ENCODE measurements around the gene BATF3. TPM values are rescaled to one million over a fixed set of nuclear protein-coding genes. Genes with fewer than 3 reads are reported as not detected.
"Not testable (repeated sequence)": the region's sequence is repeated elsewhere in the genome, so short reads cannot be mapped to it uniquely, and the experiment has no call there.

BATF3 gene
- total RNA-seq, 1 donor from 2014 or later: 0.68 TPM

DNA sequence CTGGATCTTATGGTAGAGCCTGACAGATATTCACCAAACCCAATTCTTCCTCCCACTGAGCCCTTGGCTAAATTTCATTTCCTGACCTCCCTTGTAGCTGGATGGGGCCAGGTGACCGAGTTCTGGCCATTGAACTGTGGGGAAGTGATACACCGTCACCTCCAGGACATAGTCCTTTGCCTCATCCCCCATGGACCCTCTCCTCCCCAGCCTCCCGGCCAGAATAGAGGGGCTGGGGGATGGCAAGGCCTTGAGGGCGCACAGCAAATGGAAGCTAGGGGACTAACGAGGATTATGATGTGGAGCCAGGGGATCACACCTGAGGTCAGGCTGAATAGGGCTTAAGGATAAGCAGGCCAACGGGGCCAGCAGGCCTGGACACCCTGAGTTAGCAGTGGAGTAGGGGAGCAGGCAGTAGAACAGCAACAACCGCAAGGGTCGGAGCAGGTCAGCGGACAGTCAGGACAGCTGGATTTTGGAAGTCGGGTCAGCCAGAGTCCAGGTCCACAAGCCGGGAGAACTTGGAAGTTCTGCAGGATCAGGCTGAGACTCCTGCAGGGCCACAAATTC lies 15.0 kb downstream of the BATF3 start:
- ATAC-seq: no peak

DNA sequence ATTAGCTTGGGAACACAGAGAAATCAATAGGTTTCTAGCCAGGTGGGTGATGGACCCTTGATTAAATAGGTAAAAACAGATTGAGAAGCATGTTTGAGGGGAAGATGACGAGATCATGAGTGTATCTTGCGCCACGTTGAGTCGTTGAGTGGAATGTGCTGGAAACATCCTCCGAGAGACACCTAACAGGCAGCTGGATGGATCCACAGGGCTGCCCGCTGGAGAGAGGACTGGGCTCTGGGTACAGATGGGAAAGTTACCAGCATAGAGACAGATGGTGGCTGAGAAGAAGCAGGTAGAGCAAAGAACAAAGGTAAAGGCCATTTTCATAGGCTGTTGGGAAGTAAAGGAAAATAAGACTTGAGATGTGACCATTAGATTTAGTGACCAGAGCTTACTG lies 15.6 kb downstream of the BATF3 start:
- no peak for ATAC-seq

DNA sequence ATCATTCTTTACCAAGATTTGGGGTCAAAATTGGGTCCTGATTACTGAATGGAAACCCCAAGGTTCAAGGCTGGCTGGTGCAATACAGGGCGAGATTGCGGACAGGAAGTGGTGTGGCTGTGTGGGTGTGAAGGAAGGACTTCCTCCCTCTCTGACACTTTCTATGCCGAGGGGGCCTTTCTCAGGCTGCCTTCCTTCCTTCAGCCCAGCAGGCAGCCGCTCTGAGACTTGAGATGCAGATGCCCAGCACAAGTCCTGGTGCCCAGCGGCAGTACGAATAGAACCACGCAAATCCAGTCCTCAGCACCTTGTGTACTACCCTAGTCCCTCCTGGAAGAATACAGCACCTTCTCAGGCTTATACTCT lies 16.3 kb downstream of the BATF3 start:
- ATAC-seq: peak; percentile 41

DNA sequence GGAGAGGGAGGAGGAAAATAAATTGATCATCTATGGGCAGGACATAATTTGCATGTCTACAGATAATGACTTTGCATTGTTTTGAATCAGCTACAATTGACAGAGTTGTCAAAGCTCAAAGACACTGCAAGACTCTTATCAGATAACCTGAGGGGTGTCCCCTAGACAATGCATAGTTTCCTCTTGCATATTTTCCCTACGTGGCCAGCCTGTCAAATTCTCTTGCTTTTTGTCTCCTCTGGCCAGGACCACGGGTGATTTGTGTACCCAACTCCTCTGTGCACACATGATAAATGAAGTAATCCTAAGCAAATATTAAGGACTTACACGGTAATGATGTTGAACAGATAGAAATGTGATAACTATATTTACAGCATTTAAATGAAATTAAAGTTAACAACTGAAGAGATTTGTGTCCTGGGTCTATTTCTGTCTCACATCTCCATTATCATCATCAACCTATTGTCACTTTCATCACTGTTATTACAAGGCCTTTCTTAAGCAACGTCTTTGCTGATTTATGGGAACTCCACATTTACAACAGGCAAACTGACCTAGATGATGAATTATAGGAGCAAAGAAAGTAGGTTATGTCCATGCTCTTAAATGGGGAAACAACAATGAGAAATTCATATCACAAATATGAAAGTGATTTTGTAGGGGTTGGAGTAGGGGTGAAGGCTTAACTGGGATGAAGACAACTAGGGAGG lies 18.8 kb downstream of the BATF3 start:
- no peak for ATAC-seq

DNA sequence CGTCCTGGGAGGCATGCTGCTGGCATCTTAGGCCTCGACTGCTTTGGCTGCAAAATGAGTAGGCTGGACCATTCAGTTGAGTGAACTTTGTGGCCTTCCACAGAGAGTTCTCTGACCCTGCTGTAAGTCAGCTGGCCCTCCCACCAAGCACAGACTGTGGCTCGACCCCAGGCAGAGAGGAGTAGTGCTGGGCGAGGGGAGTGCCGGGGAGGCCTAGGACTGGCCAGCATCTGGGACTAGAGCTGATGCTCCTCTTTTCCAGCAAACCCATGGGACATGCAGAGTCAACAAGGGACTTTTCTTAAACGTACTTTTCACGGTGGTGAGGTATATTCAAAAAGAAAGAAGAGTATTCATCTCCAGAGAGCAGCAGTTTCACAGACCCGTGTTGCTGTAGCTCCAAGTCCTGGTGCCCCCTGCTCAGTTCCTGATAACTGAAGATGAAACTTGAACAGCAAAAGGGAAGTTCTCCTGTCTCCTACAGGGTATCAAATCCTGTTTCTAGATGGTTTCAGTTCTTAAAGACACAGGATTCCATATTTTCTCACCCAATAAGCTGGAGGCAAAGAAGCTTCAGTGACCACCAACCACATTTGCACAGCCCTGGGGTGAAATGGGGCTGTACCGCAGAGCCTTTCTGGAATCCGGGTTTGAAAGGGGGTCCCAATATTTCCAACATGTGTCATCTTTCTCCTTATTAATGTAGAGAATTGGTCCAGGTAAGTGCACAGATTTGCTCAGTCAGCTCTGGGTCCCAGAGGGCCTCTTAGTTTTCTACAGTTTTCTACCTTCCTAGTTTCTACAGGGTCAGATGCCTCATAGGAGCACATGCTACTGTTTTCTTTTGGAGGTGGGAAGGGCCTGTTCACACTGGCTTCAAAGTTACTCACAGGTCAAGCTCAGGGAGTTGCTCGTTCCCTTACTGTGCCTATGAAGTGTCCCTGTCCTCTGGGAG lies 20.9 kb downstream of the BATF3 start:
- no peak for ATAC-seq

DNA sequence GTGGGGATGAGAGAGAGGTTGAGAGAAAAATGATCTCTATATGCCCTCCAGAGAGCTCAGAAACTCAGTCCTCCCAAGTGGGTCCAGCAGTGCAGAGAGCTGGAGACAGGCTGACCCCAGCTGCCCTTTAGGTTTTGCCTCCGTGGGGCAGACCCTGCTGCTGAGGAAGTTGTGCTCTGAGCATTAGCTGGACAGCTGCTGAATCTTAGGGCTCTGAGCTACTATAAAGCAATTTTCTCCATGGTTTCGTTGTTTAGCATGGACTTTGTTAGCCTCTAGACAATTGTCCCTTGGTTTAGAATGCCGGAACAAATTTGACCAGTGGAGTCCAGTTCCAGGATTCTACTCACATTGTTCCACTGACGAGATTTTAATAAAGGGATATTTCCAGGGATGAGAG lies 22.1 kb downstream of the BATF3 start:
- no peak for ATAC-seq

DNA sequence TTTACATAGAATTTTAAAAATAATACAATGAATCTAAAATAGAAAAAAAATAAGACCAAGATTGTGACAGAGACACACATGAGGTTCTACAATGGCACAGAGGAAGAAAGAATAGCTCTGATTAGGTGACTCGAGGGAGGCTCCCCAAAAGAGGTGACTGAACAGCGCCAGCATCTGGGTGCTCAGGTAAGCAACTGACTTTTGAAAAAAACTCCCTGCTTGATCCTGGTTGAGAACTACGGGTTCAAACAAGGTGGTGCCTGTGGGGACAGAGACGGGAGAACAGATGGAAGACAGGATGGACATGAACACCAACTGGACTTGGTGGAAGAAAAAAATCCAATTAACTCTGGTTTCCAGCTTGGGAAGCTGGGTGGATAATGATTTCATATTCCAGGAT lies 22.5 kb downstream of the BATF3 start:
- no peak for ATAC-seq

DNA sequence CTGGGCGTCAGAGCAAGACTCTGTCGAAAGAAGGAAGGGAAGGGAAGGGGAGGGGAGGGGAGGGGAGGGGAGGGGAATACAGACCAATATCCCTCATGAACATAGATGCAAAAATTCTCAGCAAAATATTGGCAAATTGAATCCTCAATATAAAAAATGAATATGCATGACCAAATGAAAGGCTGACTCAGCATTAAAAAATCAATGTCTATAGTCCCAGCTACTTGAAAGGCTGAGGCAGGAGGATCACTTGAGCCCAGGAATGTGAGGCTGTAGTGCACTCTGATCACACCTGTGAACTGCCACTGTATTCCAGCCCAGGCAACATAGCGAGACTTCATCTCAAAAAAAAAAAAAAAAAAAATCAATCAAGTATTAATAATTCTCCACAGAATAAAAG lies 24.0 kb downstream of the BATF3 start:
- ATAC-seq: no peak

DNA sequence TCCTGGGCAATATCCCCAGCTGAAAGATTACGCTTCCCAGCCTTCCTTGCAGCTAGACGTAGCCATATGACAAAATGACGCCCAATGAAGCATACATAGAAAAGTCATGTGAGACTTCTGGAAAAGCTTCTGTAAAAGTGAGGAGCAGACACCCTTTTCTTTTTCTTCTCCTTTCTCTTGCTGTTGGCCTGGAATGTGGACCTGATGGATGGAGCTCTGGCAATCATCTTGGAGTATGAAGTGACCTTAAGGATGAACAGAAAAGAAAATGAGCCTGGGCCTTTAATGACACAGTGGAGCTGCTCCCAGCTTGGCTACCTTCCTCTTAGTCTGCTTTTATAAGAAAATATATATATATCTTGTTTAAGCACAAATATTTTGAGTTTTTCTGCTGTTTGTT lies 24.8 kb downstream of the BATF3 start:
- ATAC-seq: no peak

DNA sequence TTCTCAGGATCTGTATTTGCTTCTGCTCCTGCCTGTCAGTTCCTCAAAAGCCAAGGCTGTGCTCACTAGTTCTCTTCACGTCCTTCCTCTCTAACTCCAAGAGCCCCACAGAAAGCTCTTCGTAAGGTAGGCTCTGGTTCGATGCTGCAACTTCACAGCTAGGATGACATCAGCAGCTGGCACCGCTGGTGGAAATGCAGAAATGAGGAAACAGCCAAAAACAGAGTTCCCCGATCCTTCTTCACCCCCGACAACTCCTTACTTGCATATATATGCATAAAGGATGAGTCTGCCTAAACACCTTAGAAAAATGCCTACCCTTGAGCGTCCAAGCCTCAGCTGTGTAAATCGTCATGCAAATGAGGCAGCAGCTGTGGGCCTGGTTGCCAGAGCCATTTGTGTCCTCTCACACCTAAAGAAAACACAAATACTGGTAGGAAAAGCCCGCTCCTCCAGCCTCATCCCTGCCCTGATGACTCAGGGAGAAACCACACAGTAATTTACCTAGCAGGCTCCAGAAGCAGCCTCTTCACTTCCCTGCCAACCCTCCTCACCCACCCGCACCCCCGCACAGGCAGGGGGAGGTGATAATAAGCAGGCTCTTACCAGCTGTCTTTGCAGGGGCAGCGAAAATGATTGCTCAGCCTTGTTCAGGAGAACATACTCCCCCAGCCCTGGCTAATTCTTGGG lies 28.2 kb downstream of the BATF3 start:
- peak; percentile 68 for ATAC-seq

DNA sequence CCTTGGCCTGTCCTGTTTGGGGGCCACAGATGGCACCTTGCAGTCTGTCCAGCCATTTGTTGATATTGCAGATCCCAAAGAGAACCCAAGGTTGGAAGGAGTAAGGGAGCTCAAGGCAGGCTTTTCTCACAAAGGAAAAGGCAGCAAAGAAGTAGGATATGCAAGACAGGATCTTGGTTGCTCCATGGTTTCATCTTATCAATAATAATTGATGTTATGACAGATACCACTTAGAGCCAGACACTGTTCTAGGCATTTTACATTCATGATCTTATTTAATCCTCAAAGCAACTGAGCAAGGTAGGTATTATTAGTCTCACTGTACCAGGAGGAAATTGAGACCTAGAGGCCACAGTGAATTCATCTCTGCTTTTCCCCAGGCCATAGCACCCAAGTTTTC lies 28.8 kb downstream of the BATF3 start:
- no peak for ATAC-seq

DNA sequence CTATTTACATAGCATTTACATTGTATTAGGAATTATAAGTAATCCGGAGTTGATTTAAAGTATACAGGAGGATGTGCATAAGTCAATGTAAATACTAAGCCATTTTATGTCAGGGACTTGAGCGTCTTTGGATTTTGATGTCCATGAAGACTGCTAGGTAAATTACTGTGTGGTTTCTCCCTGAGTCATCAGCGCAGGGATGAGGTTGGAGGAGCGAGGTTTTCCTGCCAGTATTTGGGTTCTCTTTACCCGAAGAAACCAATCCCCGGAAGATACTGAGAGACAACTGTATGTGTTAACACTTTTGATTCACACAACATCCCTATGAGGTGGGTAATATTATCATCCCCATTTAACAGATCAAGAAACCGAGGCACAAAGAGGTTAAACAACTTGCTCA lies 29.3 kb downstream of the BATF3 start:
- no peak for ATAC-seq

DNA sequence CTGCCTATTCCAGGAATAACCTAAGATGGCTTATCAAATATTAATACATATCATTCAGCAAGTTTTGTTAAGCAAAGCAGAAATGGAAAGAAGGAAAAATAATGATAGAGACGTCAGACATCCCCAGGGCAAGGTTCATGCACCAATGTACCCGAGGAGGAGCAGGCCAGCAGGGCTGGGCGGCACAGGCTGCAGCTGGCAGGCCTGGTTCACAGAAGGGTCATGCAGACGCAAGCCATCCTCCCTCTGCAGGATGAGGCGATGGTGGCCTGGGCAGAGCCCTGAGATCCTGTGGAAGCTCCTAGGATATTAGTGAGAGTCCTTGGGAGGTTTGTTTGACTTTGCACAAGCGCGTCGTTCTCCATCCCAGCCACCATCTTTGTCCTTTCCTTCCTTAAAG lies 30.0 kb downstream of the BATF3 start:
- no peak for ATAC-seq

DNA sequence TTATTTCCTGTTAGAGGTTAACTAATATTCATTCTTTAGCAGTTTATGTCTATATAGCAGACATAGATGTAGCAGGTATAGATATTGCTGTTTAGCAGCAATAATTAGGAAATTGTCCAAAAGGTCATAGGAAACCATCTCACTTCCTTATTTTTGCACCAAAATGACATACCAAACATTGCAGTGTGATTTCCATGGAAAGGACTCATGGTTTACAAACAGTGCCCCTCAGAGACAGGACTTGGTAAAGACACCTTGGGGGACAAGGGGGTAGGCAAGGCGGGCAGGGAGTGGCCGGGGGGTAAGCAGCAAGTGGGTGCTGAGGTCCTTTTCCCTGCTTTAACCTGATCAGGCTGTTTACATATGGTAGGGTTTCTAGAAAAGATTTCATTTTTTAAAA lies 30.5 kb downstream of the BATF3 start:
- no peak for ATAC-seq

DNA sequence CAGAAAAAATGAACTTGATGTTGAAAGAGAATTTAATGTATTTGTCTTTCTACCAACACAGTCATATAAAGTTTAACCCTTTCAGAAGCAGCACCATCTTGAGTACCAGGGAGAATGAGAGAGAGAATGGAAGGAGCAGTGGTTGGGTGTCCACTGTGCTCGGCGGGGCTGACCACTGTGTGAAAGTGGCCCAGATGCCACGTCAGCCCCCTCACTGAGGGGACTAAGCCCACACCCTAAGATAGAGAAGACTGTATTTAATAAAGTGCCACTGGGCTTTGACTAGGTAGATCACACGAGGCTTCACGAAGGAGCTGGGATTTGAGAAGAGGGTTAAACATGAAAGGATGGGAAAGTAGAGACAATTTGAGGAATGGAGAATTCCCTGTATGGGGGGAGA lies 31.2 kb downstream of the BATF3 start:
- ATAC-seq: no peak

DNA sequence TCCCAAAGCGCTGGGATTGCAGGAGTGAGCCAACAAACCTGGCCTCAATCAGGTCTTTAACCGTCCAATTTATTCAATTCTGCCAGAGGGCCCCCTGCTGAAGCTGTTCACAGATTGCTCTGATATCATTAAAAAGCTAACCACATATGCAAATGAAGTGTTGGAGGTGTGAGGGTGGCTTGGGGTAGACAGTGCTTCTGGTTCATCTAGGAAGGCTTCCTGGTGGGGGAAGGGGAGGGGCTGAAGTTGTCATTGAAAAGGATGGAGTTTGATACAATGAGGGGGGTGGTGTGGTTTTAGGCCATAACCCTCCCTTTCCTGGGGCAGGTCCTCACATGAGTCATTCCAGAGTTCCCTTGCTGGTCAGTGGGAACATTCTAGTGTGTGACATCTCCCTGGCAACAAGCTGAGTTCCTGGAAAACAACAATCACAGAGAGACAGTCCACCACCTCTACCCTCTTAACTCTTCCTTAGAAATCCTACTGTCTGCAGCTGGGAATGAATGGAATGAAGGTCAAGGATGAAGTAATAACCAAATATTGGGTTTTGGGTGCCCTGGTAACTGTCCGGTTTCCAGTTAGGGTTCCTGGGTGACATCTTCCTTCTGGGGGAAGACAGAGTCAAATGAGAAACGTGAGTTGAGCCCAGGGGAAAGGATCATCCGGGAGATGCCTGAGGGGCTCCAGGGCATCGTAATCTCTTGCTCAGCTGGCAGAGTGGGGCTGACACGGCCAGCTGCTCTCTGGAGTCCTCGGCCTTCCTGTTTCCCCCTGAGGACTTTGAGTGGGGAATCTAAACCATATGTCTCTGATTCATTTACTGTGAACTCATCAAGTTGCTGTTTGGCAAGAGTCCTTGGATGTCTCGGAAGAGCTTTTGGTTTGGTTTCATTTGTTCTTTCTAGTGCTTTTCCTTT lies 32.2 kb downstream of the BATF3 start:
- ATAC-seq: peak; percentile 38

DNA sequence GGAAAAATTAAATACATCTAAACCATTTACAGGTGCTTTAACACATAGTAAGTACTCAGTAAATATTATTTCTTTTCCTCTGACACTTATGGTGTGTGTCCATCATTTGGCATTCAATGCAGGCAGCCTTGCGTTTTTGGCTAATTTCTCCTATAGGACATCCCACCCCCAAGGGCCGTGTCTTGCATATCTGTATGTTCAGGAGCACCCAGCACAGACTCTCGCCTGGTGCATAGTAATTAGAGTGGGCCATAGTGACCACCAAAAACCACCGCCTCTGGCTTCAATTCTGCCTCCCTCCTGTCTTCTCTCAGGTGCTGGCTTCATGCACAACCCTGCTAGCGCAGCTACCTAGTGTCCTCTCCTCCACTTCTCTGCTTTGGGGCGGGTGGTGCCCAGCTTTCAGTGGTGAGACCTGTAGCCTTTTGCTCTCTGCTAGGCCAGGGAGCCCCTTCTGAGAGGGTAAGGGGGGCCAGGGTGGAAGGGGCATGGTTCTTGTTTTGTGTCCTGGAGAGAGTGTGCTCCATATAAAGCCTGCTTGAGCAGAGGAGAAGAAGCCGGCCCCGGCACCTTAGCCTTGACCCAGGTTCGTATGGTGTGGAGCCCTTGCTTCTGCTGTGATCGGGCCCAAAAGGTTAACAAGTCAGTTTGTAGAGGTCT lies 33.4 kb downstream of the BATF3 start:
- no peak for ATAC-seq

DNA sequence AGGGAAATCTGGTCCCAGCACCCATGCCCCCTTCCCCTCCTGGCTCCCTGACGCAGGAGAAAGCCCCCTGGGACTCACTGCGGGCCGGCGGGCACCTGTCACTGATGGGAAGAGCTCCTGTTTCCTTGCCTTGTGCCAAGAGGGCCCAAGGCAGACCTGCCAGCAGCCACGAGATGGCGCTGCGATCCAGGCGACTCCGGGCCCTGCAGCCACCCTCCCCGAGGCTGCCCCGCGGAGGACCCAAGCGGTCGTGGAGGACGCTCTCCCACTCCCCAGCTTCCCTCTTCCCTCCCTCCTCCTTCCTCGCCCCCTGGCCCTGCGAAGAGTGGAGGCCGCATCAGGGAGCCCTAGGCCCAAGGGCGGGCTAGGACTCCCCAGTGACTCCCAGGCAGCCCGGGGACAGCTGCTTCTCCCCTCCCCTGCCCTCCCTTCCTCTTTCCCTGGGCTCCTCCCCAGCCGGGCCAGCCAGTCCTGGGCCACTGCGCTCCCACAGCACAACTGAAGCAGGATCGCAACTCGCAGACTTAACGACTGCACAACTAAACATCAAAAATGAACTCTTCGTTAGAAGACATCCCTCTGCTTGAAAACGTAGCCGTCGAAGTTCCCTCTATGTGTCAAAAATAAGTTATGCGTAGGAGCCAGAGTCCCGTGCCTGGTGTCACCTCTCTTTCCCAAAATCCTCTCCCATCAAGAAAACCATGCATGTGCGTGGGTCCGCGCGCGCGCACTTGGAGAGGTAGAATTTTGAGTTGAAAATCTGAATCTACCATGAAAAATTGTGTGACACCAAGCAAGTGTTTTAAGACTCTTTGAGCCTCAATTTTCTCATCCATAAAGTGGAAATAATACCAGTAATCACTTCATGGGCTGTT lies 34.2 kb downstream of the BATF3 start:
- ATAC-seq: peak; percentile 92

DNA sequence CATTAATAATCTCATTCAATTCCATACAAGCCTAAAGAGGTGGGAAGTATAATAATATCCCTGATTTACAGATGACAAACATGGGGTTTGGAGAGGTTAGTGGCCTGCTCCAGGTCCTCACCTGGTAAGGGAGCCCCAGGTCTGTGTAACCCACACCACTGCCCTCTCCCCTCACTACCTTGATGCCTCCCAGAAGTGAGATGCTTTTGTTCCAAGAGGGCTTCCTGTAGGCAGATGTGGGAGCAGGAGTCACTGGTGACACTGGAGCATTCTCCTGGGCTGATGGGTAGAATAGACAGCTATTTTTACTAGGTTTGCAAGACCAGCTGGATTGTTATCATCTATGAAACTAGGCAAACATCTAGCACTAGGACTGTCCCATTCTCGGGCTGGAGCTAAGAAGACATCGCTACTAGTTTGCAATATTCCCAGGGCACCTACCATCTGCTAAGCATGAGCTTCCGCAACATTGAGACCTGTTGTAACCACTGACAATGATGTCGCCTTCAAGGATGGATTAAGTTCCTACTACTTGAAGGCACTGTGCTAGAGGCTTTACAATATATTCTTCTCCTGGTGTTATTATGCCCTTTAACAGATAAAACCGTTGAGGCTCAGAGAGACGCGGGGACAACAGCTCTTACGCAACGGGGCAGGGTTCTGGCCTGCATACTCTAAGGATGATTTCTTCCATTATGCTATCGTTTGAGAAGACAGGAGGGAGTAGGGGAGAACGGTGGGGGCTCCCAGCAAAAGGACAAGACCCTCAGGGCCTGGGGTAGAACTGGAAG lies 35.0 kb downstream of the BATF3 start:
- ATAC-seq: no peak

DNA sequence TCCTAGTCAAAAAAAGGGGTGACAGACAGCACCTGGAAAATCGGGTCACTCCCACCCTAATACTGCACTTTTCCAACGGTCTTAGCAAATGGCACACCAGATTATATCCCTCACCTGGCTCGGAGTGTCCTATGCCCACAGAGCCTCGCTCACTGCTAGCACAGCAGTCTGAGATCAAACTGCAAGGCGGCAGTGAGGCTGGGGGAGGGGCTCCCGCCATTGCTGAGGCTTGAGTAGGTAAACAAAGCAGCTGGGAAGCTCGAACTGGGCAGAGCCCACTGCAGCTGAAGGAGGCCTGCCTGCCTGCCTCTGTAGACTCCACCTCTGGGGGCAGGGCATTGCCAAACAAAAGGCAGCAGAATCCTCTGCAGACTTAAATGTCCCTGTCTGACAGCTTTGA lies 41.4 kb downstream of the BATF3 start:
- ATAC-seq: not testable (repeated sequence)

Data from esophagus mucosa (tissue), 1 donor.